ENCODE results near the gene EYA2. TPM values are rescaled to one million over a fixed set of nuclear protein-coding genes. Genes with fewer than 3 reads are reported as not detected.

The EYA2 gene
- total and polyA plus RNA-seq, 4 donors: 0.17 to 0.54 (median 0.23) TPM; not detected in 1

DNA sequence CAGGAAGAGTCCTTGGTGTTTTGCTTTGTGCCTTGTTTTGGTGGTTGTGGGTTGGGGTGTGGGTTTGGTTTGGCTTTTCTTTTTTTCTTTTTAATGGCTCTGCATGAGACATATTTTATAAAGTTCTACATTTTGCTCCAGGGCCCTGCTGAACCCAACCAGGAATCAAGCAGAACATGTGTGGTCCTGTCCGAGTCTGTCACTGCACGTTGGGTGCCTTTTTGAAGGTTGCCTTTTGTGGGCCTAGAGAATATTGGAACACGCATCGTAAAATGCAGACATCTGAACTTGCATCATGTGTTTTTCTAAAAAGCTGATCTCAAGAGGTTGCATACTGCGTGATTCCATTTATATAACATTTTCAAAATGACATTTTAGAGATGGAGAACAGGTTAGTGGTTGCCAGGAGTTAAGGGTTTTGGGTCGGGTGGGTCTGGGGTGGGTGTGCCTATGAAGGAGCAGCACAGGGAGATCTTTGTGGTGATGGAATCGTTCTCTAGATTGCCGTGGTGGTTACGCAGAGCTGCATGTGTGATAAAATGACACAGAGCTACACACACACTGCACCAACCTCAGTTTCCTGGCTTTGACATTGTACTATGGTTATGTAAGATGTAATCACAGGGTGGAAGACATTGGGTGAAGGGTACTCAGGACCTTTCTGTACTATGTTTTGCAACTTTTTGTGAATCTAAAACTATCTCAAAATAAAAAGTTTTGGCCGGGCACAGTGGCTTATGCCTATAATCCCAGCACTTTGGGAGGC lies 80.2 kb downstream of the EYA2 start (continued):
- TF ChIP-seq, protein P1, sequence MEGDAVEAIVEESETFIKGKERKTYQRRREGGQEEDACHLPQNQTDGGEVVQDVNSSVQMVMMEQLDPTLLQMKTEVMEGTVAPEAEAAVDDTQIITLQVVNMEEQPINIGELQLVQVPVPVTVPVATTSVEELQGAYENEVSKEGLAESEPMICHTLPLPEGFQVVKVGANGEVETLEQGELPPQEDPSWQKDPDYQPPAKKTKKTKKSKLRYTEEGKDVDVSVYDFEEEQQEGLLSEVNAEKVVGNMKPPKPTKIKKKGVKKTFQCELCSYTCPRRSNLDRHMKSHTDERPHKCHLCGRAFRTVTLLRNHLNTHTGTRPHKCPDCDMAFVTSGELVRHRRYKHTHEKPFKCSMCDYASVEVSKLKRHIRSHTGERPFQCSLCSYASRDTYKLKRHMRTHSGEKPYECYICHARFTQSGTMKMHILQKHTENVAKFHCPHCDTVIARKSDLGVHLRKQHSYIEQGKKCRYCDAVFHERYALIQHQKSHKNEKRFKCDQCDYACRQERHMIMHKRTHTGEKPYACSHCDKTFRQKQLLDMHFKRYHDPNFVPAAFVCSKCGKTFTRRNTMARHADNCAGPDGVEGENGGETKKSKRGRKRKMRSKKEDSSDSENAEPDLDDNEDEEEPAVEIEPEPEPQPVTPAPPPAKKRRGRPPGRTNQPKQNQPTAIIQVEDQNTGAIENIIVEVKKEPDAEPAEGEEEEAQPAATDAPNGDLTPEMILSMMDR (IDR thresholded peaks at IDR 0.05; ENCODE audit: low read depth, low read length, missing input control): no peak
- TF ChIP-seq, protein P2, sequence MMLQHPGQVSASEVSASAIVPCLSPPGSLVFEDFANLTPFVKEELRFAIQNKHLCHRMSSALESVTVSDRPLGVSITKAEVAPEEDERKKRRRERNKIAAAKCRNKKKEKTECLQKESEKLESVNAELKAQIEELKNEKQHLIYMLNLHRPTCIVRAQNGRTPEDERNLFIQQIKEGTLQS (IDR thresholded peaks at IDR 0.05): no peak
- TF ChIP-seq FOXA1 (IDR thresholded peaks at IDR 0.05): no peak
- TF ChIP-seq FOXA2 (IDR thresholded peaks at IDR 0.05): no peak
- TF ChIP-seq HNF4A (conservative IDR thresholded peaks at IDR 0.05): no peak
- no peak for TF ChIP-seq GABPA (IDR thresholded peaks at IDR 0.05 in 1 of 2, conservative IDR thresholded peaks at IDR 0.05 in 1 of 2)

DNA sequence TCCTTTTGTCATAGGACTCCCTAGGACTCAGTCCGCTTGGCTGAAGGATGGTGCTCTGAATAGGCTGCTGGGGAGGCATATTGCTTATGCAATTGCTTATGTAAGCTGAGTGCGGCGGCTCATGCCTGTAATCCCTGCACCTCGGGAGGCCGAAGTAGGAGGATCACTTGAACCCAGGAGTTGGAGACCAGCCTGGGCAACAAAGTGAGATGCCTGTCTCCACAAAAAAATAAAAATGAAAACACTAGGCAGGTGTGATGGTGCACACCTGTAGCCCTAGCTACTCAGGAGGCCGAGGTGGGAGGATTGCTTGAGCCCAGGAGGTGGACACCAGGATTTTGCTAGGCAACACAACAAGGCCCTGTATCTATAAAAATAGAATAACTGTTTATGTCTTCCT lies 81.3 kb downstream of the EYA2 start:
- 96% methylated on average over 6 of the region's 6 CpGs for WGBS
- TF ChIP-seq JUND (IDR thresholded peaks at IDR 0.05): no peak
- TF ChIP-seq, protein P2 (IDR thresholded peaks at IDR 0.05): no peak
- TF ChIP-seq, protein P3, sequence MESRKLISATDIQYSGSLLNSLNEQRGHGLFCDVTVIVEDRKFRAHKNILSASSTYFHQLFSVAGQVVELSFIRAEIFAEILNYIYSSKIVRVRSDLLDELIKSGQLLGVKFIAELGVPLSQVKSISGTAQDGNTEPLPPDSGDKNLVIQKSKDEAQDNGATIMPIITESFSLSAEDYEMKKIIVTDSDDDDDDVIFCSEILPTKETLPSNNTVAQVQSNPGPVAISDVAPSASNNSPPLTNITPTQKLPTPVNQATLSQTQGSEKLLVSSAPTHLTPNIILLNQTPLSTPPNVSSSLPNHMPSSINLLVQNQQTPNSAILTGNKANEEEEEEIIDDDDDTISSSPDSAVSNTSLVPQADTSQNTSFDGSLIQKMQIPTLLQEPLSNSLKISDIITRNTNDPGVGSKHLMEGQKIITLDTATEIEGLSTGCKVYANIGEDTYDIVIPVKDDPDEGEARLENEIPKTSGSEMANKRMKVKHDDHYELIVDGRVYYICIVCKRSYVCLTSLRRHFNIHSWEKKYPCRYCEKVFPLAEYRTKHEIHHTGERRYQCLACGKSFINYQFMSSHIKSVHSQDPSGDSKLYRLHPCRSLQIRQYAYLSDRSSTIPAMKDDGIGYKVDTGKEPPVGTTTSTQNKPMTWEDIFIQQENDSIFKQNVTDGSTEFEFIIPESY (IDR thresholded peaks at IDR 0.05): no peak
- no peak for TF ChIP-seq FOXA2 (IDR thresholded peaks at IDR 0.05)
- TF ChIP-seq, protein P4, sequence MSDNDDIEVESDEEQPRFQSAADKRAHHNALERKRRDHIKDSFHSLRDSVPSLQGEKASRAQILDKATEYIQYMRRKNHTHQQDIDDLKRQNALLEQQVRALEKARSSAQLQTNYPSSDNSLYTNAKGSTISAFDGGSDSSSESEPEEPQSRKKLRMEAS (IDR thresholded peaks at IDR 0.05): no peak
- TF ChIP-seq HNF4A (conservative IDR thresholded peaks at IDR 0.05): no peak
- no peak for TF ChIP-seq EGR1 (IDR thresholded peaks at IDR 0.05; ENCODE audit: low read depth in 2 of 2)
- TF ChIP-seq RAD21 (IDR thresholded peaks at IDR 0.05): no peak
- no peak for TF ChIP-seq FOXA1 (IDR thresholded peaks at IDR 0.05)
- TF ChIP-seq SP1 (IDR thresholded peaks at IDR 0.05): no peak
- TF ChIP-seq GABPA (IDR thresholded peaks at IDR 0.05 in 1 of 2, conservative IDR thresholded peaks at IDR 0.05 in 1 of 2): no peak
- no peak for TF ChIP-seq HNF4G (IDR thresholded peaks at IDR 0.05)
- no peak for TF ChIP-seq RXRA (IDR thresholded peaks at IDR 0.05)
- no peak for TF ChIP-seq YY1 (IDR thresholded peaks at IDR 0.05)
- no peaks in the 10 kb centered on the region for H3K36me3 ChIP-seq (ENCODE audit: control insufficient read depth in 4 of 4, insufficient read depth in 3 of 4, low read depth in 1 of 4, low read length in 3 of 4)
- no peak overlapping the region for H3K4me3 ChIP-seq (ENCODE audit: low read depth in 1 of 3, low read length in 3 of 3)
- no peak overlapping the region for H3K27ac ChIP-seq (ENCODE audit: low read depth in 1 of 2, low read length in 2 of 2)
- no peaks in the 10 kb centered on the region for H3K27me3 ChIP-seq (ENCODE audit: control insufficient read depth in 4 of 4, insufficient read depth in 4 of 4, low read length in 3 of 4)
- H3K9ac ChIP-seq (ENCODE audit: low read depth in 1 of 2, low read length in 2 of 2): no peak overlapping the region
- H3K4me1 ChIP-seq (ENCODE audit: control insufficient read depth in 4 of 4, insufficient read depth in 4 of 4, low read length in 3 of 4): no peaks in the 10 kb centered on the region
- no peak for DNase-seq (ENCODE audit: low spot score)
- H3K9me3 ChIP-seq (ENCODE audit: control insufficient read depth in 4 of 4, low read length in 3 of 4): peaks cover 0 to 3% (median 0%) of the 10 kb centered on the region in 4 donors

DNA sequence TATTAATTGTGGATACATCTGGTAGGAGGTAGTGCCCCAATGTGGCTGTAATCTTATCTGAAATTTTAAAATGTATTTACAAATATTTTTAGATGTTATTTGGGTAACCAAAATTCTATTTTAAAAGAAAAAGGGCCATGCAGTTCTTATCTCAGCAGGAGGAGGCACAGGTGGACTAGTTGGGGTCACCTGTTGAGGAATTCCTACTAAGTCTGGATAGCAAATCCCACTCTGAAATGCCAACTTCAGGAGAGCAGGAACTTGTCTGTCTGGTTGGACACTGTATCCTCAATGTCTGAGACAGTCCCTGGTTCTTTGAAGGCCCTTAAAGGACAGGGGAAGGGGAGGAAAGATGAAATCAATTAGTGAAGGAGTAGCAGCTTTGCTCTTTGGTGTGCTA lies 82.6 kb downstream of the EYA2 start:
- Histone ChIP-seq H3K36me3 (ENCODE audit: control insufficient read depth in 4 of 4, insufficient read depth in 3 of 4, low read depth in 1 of 4, low read length in 3 of 4) (no peaks in the 10 kb centered on the region), H3K4me1 (ENCODE audit: control insufficient read depth in 4 of 4, insufficient read depth in 4 of 4, low read length in 3 of 4) (no peaks in the 10 kb centered on the region), H3K27ac (ENCODE audit: low read depth in 1 of 2, low read length in 2 of 2) (no peak overlapping the region)

More for the DNA sequence above, 82.6 kb downstream of the EYA2 start:
- TF ChIP-seq YY1 (IDR thresholded peaks at IDR 0.05): no peak
- TF ChIP-seq JUND (IDR thresholded peaks at IDR 0.05): no peak
- no peak for TF ChIP-seq GABPA (IDR thresholded peaks at IDR 0.05 in 1 of 2, conservative IDR thresholded peaks at IDR 0.05 in 1 of 2)
- no peak for TF ChIP-seq EGR1 (IDR thresholded peaks at IDR 0.05; ENCODE audit: low read depth in 2 of 2)
- TF ChIP-seq RAD21 (IDR thresholded peaks at IDR 0.05): no peak
- no peak for TF ChIP-seq FOXA2 (IDR thresholded peaks at IDR 0.05)
- TF ChIP-seq, protein P4 (IDR thresholded peaks at IDR 0.05): no peak
- TF ChIP-seq RXRA (IDR thresholded peaks at IDR 0.05): no peak
- TF ChIP-seq FOXA1 (IDR thresholded peaks at IDR 0.05): no peak
- DNase-seq (ENCODE audit: low spot score): no peak
- Histone ChIP-seq H3K4me3 (ENCODE audit: low read depth in 1 of 3, low read length in 3 of 3) (no peak overlapping the region), H3K9ac (ENCODE audit: low read depth in 1 of 2, low read length in 2 of 2) (no peak overlapping the region), H3K9me3 (ENCODE audit: control insufficient read depth in 4 of 4, low read length in 3 of 4) (peaks cover 0 to 3% (median 0%) of the 10 kb centered on the region in 4 donors), H3K27me3 (ENCODE audit: control insufficient read depth in 4 of 4, insufficient read depth in 4 of 4, low read length in 3 of 4) (no peaks in the 10 kb centered on the region)
